HG02884 (cell line): Measurements from ENCODE around the gene PLEK2.
"Not testable (repeated sequence)": the region's sequence is repeated elsewhere in the genome, so short reads cannot be mapped to it uniquely, and the experiment has no call there.

Experiments
- ATAC-seq: cut with Tn5 transposase; IDR thresholded peaks from one replicate; pipeline ENCODE4 v1.9.1; 2021; ENCODE audit warnings: mild to moderate bottlenecking, moderate library complexity; ENCODE audit not compliant: unreplicated experiment

The PLEK2 gene

DNA sequence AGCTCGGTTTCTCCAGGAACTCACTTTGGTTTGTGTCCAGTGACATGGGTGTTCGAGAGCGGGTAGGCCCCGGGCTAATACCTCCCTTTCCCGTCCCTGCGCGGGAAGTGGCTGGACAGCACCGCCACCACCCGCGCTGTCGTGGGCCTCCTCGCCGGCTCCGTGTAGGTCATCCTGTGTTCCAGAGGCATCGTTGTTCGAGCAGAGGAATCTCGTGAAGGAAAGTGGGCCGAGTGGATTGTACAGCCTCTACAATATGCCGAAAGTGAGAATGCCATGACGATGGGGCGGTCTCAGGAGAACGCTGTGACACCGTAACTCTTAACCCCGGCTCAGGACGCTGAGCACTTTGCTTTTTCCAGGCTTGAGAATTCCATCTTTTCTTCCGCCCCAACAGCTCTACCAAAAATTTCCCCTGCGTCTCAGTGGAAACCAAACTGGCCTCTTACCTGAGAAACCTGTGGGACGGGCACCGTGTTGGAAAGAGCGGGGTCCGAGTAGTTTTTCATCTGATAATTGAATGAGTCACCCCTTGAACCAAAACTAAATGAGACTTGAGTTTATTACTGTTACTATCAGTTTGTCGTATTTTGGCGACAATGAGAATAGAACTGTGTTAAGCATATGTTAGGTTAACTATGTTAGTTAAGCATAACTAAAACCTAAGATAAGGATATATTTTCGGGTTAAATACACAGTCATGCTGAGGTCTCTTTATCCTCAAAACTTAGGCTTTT lies 51.3 kb downstream of the PLEK2 start:
- ATAC-seq: peak; percentile 12

DNA sequence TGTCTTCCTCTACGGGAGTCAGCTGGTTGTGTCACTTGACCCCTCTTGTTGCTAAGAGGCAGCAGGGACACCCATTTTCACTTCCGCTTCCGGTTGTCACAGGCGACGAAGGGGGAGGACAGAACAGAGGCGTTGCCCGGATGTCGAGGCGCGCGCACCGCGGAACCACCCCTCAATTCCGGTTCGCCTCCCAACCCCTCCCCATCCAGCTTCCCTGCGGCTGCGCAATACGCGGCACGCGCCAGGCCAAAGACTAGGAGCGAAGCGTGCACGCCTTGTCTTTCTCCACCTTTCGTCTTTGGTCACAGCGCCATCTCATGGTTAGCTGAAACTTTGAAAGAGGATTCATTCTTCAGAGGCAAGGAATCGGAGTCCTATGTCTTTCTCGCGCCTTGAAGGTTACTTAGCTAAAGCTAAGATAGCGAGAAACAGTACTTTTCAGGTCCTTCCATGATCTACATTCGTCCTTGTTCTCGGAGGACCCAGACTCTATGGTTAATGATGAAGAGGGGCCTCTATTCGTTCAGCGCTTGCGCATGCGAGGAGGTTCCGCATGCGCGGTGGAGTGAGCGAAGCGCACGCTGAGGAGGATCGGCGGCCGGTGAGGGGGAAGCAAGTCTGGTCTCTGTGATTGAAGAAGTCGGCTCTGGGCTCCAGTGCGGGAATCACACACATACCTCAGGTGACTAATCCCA lies 52.0 kb downstream of the PLEK2 start, which contains the start of the genes ATP6V1D and EIF2S1:
Gene ATP6V1D (minus strand): TSS at position 30 of the 695 bp plus-strand sequence. CDS start 106 bp downstream, outside the sequence.
Gene EIF2S1 (plus strand): TSS at position 554 of the 695 bp plus-strand sequence. CDS start 4,440 bp downstream, outside the sequence.
- ATAC-seq: peak; percentile 91

DNA sequence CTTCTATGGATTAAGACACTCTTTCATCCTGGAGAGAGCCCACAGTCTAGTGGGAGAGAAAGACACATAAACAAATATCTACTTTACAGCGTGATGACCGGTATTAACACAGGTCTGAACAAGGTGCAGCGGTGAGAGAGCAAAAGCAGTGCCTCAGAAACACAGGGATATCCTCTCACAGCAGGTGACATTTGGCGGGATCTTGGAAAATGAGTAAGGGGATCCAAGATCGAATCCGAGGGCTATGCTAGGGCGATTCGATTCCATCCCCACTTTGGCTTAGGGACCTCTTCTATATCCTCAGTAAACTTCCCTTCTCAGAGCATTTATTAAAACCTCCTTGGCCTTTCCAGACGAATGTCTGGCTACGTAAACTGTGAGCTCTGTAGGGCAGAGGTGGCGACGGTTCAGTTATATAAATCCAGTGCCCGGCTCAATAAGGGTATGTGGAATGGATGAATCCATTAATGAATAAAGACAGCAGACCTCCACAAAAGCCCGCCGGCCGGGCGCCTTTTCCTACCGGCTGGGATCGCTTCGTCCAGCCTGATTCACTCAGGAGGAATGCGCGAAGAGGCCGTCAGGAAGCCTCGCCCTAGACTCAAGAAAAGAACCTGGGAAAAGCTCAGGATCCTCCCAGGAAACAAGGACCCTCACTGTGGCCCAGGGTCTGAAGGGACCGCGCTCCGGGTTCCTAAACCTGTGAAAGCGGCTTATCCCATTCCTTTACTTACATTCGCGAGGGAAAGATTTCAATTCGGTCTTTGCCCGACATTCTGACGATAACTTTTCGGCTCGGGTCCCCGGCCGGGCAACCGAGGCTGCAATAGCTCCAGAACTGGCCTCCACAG lies 52.8 kb downstream of the PLEK2 start:
- ATAC-seq: no peak

DNA sequence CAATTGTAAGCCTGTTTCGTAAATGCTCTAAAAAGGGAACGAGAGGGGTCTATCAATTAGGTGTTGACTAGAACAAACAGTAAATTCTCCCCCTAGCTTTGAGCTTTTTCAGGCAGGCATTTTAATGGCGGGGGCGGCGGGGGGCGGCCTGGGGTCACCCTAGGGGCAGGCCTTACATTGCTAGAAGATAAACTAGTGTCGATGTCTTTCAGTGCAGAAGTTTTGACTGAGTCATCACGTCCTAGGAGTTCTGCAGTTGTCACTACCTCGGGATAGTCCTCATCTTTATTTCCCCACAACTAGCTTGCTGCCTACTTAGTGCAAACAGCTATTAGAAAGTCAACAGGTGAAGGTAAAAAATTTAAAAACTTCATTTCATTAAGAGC lies 54.0 kb downstream of the PLEK2 start:
- no peak for ATAC-seq

DNA sequence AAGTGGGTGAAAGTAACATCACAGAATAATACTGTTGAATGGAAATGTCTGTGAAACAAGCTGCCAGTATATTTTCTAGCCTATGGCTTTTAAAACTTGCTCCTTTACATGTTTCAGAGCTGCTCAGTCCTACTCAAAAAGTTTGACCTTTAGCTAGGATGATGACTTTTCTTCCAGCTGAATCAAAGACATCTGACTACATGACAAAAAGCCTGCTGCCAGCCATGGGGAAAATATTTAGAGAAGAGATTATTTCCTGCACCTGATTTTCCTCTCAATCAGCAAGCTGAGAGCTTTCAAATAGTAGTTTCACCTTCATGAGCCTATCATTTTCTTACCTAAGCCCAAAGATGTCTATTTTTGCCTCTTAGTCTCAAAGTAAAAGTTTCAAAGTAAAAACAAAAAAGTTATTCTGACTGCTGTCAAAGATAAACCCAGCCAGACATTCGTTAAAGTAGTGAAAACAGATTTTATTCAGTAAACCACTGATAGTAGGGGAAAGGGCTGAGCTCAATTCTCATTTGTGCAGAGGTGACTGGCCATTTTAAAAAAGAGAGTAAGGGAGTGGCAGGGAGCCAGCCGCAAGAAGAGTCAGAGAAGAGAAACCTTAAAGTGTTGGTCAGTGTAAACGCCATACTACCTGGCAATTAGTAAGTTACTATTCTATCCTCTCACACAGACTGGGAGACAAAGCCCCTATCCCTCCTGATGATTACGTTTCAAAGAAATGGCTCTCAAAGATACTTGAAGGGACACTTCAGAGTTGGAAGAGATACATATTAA lies 54.6 kb downstream of the PLEK2 start:
- ATAC-seq: no peak

DNA sequence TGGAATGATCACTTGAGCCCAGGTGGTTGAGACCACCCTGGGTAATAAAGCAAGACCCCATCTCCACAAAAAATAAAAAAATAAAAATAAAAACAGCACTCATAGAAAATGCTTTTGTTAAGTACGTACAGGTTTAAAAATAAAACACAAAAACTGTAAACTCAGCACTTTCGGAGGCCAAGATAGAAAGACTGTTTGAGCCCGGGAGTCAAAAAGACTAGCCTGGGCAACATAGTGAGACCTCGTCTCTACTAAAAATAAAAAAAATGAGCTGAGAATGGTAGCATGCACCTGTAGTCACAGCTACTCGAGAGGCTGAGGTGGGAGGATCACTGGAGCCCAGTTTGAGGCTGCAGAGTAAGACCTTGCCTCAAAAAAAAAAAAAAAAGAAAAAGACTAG lies 59.9 kb downstream of the PLEK2 start:
- ATAC-seq: no peak

DNA sequence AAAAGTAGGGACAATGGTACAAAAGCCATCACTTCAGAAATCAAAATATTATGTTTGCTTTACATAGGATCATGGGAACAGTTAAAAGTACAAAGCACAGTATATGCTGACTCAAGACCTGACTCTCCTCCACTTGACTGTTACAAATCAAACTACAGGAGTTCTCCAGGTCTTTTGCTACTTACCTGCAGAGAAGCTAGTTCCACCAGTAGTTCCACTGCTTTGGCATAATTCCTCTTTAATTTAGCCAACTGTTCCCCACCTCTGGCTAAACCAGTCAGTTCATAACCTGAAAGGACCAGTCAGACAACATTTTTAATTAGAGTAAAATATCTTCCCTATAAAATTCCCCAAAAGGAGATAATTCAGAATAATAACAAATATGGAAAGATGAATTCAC lies 66.4 kb downstream of the PLEK2 start:
- no peak for ATAC-seq

DNA sequence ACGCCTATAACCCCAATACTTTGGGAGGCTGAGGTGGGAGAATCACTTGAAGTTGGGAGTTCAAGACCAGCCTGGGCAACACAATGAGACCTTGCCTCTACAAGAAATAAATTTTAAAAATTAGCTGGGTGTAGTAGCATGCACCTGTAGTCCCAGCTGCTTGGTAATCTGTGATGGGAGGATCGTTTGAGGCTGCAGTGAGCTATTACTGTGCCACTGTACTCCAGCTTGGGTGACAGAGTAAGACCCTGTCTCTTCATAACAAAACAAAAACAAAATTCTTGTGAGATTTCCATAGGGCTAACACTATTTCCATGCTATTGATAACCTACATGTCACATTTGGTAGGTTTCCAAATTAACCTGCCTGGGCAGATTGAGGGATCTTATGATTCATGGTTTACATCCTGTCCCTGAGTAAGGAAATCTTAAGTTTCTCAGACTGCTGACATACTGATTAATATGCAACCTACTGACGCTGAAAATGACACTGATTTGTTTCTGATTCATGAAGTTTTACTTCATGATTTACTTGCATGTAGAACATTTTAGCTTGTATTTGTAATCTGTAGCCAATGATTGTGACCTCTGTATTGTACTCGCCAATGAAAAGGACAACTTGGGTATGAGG lies 68.2 kb downstream of the PLEK2 start:
- ATAC-seq: no peak

DNA sequence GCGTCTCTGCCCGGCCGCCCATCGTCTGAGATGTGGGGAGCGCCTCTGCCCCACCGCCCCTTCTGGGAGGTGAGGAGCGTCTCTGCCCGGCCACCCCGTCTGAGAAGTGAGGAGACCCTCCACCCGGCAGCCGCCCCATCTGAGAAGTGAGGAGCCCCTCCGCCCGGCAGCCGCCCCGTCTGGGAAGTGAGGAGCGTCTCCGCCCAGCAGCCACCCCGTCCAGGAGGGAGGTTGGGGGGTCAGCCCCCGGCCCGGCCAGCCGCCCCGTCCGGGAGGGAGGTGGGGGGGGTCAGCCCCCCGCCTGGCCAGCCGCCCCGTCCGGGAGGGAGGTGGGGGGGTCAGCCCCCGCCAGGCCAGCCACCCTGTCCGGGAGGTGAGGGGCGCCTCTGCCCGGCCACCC lies 70.7 kb downstream of the PLEK2 start:
- not testable (repeated sequence) for ATAC-seq
